ENCODE measurements around the gene ZNF595. TPM values are rescaled to one million over a fixed set of nuclear protein-coding genes. Genes with fewer than 3 reads are reported as not detected.
"Not testable (repeated sequence)": the region's sequence is repeated elsewhere in the genome, so short reads cannot be mapped to it uniquely, and the experiment has no call there.

The ZNF595 gene
- total and polyA plus RNA-seq, 8 donors, result 14.2 to 20.4 (median 18.7) TPM

GRCh38 chr4:33314-33713 is 19.8 kb upstream of the ZNF595 start:
- H3K9me3 ChIP-seq; H3K27ac ChIP-seq; H3K27me3 ChIP-seq; H3K36me3 ChIP-seq; H3K4me1 ChIP-seq; DNase-seq; intact Hi-C loops (cut with DNase I); H3K4me3 ChIP-seq; ATAC-seq: not testable (repeated sequence)

GRCh38 chr4:36559-37415 is 16.3 kb upstream of the ZNF595 start:
- H3K4me3 ChIP-seq; H3K27me3 ChIP-seq; H3K4me1 ChIP-seq; H3K27ac ChIP-seq; H3K9me3 ChIP-seq; DNase-seq; intact Hi-C loops (cut with DNase I); H3K36me3 ChIP-seq; ATAC-seq: not testable (repeated sequence)

- H3K4me1 ChIP-seq; DNase-seq; H3K36me3 ChIP-seq; ATAC-seq; H3K4me3 ChIP-seq; H3K27ac ChIP-seq; intact Hi-C loops (cut with DNase I); H3K27me3 ChIP-seq; H3K9me3 ChIP-seq: not testable (repeated sequence)
Observed at GRCh38 chr4:38202-38601, 14.9 kb upstream of the ZNF595 start.

- H3K36me3 ChIP-seq; intact Hi-C loops (cut with DNase I); H3K27ac ChIP-seq; H3K4me3 ChIP-seq; H3K4me1 ChIP-seq; H3K27me3 ChIP-seq; H3K9me3 ChIP-seq; DNase-seq: not testable (repeated sequence)
- ATAC-seq, result peak; percentile 21
Observed at GRCh38 chr4:43375-43774, 9.7 kb upstream of the ZNF595 start.

GRCh38 chr4:51253-51652 is 1.9 kb upstream of the ZNF595 start:
- H3K4me1 ChIP-seq; H3K27me3 ChIP-seq; H3K27ac ChIP-seq; H3K36me3 ChIP-seq; H3K4me3 ChIP-seq; intact Hi-C loops (cut with DNase I); DNase-seq; H3K9me3 ChIP-seq; ATAC-seq: not testable (repeated sequence)

GRCh38 chr4:51655-52277 is 1.4 kb upstream of the ZNF595 start:
- H3K4me3 ChIP-seq; intact Hi-C loops (cut with DNase I); H3K27ac ChIP-seq: not testable (repeated sequence)

GRCh38 chr4:53521-53920 is 400 bp downstream of the ZNF595 start:
- H3K27ac ChIP-seq; intact Hi-C loops (cut with DNase I): not testable (repeated sequence)

More at GRCh38 chr4:51655-52277, 1.4 kb upstream of the ZNF595 start:
- DNase-seq, H3K27me3 ChIP-seq, H3K36me3 ChIP-seq, H3K9me3 ChIP-seq, H3K4me1 ChIP-seq, ATAC-seq: not testable (repeated sequence)

GRCh38 chr4:64733-65132 is 11.6 kb downstream of the ZNF595 start:
- H3K4me3 ChIP-seq; H3K4me1 ChIP-seq; H3K27ac ChIP-seq; DNase-seq; H3K27me3 ChIP-seq; intact Hi-C loops (cut with DNase I): not testable (repeated sequence)
- Histone ChIP-seq H3K36me3 (peaks cover 0 to 16% of the 10 kb centered on the region in 2 donors), H3K9me3 (peaks cover 0 to 22% of the 10 kb centered on the region in 2 donors)
- ATAC-seq, result peak; percentile 23

More at GRCh38 chr4:53521-53920, 400 bp downstream of the ZNF595 start:
- H3K4me1 ChIP-seq, DNase-seq, H3K27me3 ChIP-seq, H3K9me3 ChIP-seq, H3K36me3 ChIP-seq: not testable (repeated sequence)
- peak overlapping the region in 1 of 2 donors; percentile 20 for H3K4me3 ChIP-seq
- ATAC-seq, result peak; percentile 33

GRCh38 chr4:71830-72229 is 18.7 kb downstream of the ZNF595 start:
- no peaks in the 10 kb centered on the region for H3K27me3 ChIP-seq
- H3K36me3 ChIP-seq, result peaks cover 0 to 82% of the 10 kb centered on the region in 2 donors
- H3K27ac ChIP-seq, result no peak overlapping the region
- peaks cover 0 to 88% of the 10 kb centered on the region in 2 donors for H3K9me3 ChIP-seq
- ATAC-seq (no peak), DNase-seq (no peak)
- no peaks in the 10 kb centered on the region for H3K4me1 ChIP-seq
- intact Hi-C loops (cut with DNase I), result no loop called here
- TF ChIP-seq CTCF (IDR thresholded peaks at IDR 0.05), result no peak
- no peak overlapping the region for H3K4me3 ChIP-seq

All from left lung (tissue), 10 donors.